Stimulated activated CD4-positive, alpha-beta T cell treated with anti-CD3 and anti-CD28 coated beads, Interleukin-12 subunit alpha, Interleukin-12 subunit beta, amount 100 ng/mL, for 24 hours (primary cell): ENCODE results near the gene SIX1.

Experiments used
- DNase-seq, 2 experiments: peaks; one replicate each; pipeline ENCODE4 v3.0.0-alpha.2; 2020; ENCODE audit warnings: low read depth in 2 of 2

SIX1 gene

DNA sequence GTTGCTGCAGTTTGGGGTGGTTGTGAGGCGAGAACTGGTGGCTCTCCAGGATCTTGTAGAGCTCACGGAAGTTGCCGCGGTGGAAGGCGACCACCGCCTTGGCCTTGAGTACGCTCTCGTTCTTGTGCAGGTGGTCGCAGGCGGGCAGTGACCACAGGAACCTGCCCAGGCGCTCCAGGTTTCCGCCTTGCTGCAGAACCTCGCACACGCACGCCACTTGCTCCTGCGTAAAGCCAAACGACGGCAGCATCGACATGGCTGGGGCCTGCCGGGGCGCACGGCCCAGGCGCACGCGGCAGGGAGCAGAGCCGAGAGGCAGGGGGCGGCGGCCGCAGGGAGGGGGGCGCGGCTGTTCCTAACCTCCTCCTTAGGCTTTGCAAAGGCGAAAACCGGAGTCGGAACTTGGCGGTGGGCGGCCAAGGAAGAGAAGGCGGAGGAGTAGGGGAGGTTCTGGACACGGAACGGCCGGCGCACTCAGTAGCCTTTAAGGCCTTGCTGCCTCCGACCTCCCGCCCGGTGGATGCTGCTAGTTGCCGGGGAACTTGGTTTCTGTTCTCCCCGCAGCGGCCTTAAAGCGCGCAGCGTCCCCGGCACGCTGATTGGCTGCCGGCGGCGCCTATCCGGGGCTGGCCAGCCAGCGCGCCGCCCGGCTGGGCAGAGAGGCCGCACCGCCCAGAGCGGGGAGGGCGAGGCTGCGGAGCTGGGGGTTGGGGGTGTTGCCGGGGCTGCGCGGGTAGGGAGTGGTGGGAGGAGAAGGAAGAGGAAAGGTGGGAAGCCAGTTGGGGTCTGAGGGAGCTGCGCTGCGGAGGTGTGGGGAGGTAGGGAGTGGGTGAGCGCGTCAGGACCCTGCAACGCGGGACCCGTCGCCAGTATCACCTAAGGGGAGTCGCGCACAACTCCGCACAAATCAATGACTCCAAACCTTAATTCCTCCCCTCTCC lies at the start of gene SIX1:
Gene SIX1 (minus strand): TSS at position 544 of the 941 bp plus-strand sequence. CDS start 288 bp downstream, at position 256.
- DNase-seq: no peak

DNA sequence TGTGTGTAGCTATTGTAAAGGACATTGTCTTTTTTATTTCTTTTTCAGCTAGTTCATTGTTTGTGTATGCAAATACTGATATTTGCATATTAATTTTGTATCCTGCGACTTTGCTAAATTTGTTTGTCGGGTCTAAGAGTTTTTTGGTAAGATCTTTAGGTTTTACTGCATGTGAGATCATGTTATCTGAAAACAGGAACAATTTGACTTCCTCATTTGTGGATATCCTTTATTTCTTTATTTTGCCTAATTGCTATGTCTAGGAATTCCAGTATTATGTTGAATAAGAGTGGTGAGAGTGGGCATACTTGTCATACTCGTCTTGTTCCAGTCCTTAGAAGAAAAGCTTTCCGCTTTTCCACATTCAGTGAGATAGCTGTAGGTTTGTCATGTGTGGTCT lies 46.0 kb upstream of the SIX1 start:
- no peak for DNase-seq

DNA sequence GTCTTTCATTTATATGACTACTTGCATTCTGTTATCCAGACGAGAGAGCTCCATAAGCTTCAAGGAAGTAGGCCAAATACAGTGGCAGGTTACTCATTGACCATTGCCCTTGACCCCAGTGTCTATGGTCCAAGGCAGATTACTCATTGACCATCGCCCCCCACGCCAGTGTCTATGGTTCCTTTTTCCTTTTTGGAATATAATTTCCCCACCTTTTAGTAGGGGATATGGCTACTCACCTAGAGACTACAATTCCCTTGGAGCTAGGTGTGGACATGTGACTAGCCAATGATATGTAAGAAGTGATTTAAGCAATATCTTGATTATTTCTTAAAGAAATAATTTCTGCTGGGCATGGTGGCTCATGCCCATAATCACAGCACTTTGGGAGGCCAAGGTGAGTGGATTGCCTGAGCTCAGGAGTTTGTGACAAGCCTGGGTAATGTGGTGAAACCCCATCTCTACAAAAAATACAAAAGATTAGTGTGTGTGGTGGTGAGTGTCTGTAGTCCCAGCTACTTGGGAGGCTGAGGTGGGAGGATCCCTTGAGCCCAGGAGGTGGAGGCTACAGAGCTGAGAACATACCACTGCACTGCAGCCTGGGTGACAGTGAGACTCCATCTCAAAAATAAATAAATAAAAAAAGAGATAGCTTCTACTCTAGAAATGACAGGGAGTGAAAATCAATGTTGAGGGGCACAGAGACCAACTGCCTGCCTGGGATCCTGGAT lies 42.3 kb upstream of the SIX1 start:
- DNase-seq: no peak

DNA sequence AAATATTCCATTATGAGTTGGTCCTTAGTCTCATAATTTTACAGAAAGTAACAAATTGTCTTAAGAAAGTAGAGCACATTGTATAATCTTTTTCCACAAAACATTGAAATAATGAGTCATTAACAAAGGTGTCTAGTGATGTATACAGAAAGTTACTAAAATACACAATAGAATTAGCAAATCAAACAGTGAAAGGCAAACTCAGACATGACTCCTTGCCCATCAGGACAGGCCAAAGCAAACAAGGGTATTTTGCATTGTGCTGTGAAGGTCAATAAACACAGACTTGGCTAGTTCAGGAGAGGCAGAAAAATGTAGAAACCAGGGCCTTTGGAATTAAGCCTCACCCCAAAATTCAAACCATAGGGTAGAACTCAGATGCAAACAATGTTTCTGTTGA lies 37.6 kb upstream of the SIX1 start:
- DNase-seq: no peak

DNA sequence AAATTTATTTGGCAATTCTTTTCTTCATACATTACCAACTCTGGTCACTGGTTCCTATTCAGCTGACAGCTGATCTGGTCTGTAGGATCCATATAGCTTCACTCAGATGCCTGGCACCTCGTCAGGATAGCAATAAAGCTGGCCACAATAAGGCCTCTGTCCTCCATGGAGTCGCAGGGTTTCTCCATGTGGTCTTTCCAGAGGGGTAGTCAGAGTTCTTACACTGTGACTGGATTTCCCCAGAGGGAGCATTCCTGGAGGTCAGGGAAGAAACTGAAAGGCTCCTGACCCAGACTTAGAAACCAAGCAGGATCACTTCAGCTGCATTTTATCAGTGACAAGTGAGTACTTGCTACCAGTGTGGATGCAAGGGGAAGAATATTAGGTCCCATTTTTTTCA lies 34.9 kb upstream of the SIX1 start:
- no peak for DNase-seq

DNA sequence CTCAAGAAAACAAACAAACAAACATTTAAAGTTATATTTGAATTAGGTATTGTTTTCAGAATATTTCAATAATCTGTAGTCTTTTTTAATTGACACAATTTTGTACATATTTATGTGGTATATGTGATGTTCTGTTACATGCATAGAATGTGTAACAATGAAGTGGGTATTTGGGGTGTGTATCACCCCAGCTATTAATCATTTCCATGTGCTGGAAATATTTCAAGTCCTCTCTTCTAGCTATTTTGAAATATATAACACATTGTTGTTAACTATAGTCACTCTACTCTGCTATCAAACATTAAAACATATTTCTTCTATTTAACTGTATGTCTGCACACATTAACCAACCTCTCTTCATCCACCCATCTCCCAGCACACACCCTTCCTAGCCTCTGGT lies 32.0 kb upstream of the SIX1 start:
- DNase-seq: no peak

DNA sequence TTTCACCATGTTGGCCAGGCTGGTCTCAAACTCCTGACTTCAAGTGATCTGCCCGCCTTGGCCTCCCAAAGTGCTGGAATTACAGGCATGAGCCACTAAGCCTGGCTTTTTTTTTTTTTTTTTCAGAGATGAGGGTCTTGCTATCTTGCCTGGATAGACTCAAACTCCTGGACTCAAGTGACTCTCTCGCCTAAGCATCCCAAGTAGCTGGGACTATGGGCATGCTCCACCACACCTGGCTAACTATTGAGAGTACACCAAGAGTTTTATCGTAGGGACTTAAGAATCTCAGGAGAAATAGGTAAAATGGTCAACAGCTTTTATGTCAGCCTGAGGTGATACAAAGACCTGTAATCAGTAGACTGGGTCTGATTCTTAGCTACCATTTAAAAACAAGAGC lies 31.2 kb upstream of the SIX1 start:
- DNase-seq: no peak

DNA sequence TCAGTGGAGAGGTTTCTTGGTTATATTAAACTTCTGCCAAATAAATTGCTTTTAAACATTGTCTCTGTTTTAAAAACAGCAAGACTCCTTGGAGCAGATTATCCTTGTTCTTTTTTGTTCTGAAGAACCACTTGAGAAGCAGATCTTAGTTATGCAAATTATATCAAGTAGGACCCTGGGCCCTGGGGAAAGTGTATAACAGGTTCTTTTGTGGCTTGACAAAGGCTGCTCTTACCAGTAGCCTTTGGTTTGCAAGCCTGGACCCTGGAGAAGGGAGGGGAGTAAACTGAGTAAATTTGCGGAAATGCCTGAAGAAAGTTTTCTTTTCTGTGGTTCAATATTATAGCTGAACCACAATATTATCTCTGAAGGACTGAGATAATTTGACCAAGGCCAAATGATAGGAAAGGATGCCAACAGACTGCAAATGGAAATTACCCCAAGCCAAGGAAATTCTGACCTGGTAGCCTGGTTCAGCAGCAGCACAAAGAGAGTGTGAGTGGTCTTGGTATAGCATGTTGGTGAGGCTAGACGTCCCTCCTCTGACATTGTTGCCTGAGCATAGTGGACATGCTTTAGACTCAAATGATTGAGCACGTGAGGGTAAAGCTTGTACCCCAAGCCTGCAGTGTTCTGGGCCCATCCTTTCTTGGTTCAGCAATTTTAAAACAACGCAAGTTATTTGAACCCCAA lies 30.4 kb upstream of the SIX1 start:
- DNase-seq: no peak

DNA sequence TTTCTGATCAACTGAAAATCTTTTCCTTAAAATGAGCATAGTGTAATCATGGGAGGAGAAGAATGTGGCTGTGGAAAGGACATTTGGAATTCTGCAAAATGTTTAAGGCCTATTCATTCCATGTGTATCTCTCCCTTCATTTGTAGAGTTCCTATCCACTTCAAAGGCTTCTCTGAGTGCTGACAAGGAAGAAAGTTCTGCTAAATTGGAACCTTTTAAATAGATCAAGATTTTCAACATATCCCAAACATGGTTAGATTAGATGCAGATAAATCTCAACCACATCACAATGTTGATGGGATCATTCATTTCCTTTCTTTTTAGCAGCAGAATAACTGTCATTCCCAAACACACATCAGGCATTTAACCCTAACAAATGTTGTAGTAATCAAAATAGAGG lies 28.4 kb upstream of the SIX1 start:
- DNase-seq: no peak

DNA sequence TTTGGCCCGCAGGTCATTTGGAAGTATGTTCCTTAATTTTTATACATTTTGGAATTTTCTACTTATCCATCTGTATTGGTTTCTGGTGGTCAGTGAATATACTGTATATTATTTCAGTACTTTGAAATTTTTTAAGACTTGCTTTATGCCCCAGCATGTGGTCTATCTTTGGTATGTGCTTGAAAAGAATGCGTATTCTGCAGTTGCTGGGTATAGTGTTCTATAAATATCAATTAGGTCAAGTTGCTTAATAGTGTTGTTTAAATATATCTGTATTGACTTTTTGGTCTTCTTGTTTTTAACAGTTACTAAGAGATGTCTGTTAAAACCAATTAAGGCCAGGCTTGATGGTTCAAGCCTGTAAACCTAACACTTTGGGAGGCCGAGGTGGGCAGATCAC lies 21.7 kb upstream of the SIX1 start:
- DNase-seq: no peak

DNA sequence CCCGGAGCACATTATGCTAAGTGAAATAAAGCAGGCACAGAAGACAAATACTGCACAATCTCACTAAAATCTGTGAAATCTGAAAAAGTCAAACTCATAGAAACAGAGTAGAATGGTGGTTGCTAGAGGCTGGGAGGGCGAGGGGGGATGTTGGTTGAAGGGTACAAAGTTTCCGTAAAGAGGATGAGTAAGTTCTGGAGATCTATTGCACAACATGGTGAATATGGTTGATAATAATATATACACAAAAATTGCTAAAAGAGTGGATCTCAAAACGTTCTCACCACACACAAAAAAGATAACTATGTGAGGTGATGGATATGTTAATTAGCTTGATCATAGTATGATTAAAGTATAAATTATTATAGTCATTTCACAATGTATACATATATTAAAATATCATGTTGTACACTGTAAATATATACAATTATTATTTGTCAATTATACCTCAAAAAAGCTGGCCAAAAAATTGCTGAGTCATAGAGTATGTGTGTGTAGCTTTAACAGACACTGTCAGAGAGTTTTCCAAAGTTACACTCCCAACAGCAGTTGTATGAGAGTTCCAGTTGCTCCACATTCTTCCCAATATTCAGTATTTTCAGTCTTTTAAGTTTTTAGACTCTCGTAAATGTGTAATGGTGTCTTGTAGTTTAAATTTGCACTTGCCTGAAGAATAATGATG lies 19.3 kb upstream of the SIX1 start:
- DNase-seq: no peak

DNA sequence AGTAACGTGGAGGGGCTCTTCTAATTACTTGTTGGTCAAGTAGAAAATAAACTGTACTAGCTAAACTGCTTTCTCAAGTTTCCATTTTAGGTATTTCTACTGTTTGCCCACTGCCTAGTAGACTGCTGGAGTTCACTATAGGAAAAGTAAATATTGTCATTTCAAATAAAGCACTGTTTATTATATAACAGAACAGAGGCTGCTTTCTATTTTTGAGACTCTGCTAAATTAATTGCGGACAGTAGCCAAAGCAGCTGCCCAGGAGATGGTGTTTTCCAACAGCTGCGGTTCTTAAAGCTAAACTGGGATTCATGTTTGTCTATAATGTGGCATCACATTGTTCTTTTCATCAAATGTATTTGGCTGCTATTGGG lies 15.9 kb upstream of the SIX1 start:
- DNase-seq: no peak

DNA sequence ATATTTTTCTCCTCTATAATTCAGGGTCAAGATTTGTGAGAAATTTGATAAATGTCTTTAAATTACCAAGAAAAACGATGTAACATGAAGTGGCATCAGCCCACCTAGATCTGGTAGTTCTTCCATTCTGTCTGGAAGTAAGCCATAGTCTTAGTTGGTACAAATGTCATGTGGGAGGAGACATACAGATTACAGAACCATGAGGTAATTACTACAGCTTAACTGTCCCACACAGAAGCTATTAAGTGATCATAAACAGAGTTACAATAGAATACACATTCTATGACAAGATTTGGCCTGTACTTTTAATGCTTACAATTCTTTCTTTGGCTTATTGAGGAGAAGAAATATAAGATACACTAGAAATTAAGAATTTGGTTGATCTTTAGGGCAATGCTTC lies 13.7 kb upstream of the SIX1 start:
- DNase-seq: no peak

DNA sequence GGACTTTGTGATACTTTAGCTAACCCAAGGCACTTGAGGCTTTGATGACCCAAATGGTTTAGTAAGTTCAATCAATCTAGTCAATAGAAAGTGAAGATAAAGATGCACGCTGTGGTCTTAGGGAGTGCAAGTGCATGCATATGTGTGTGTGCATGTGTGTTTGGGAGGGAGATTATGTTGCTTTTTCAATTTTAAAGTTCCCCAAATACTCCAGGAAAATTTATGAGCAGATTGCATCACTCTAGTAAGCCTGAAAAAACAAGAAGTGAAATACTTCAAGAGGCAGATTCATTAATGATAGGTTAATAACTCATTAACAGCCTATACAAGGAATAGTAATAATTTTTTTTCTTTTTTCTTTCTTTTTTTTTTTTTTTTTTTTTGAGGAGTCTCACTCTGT lies 12.4 kb upstream of the SIX1 start:
- no peak for DNase-seq

DNA sequence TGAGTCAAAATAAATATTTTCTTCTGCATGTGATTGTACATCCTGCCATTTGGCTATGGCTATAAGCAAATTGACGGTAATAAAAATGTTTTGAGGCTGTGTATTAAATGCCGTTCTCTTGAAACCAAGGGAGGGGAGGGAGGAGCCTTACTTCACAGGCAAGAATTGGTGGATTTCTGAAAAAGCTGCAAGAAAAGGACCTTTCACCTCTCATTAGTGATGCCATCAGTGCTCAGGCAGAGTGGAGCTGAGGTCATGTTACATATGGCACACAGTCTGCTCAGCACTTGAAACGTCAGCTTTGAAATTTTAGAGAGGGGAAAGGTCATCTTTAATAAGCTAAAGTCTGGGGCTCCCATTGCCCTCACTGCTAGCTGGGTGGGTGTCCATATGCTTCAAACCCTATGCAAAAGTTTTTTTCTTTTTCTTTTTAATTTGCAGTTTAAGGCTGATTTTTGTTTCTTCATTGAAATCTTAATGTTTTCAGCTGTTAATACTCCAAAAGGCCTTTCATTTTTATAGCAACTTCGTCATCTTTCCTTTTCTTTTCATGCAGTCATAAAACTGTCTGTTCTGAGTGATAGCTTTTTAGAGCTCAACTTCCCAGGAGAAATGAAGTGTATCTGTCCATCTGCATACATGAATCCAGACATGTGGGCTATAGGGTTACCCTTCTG lies 9.8 kb upstream of the SIX1 start:
- DNase-seq: no peak

DNA sequence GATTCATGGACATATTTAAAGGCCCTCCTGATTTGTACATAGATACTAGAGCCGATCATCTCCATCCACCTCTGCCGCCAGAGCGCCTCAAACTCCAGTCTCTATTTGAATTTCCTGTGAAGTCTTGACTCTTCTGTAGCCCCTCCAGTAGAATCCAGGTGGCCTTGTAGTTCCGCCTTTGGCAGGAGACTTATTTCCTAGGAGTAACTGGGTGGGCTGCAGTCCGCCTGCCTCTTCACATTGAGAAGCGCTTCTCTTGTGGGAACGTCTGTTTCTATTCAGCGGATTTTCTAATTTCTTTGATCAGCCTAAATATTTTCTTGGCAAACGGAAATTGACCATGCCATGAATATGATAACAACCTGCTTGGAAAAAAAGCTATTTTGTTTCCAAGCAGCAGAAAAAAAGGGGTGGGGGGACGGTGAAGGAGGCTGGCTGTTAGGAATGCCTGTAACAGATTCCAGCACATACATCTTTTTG lies 9.0 kb upstream of the SIX1 start:
- no peak for DNase-seq

DNA sequence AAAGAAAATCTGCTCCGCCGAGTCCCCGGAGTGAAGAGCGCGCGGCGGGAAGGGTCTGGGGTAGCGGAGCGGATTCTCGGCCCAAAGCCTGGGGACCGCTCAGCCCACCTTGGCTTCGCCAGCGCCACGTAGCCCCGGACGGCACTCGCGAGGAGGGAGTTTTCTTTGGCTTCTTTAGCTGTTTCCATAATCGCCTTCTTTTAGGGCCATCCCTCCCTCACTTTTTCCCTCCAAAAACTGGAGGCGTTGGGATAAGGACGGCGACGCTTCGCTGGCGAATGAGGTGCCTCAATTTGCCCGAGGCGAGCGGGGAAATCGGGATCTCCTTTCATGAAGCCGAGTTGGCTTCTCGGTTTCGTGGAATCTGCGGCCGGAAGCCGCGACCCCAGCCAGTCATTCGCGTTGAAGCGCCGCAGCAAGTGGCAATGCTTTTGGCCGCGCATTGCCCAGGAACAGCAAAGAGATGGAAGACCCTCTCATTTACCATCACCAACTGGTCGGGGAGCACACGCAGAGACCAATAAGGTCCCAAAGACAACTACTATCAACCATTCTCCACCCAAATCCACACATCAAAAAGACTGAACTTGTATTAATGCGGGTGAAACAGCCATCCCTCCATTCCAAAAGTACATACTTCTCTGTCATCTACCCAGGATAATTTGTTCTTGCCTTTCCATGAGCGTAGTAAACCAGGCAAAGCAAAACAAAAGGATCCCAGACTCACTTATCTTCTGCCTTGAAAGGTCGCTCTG lies 8.4 kb upstream of the SIX1 start:
- no peak for DNase-seq

DNA sequence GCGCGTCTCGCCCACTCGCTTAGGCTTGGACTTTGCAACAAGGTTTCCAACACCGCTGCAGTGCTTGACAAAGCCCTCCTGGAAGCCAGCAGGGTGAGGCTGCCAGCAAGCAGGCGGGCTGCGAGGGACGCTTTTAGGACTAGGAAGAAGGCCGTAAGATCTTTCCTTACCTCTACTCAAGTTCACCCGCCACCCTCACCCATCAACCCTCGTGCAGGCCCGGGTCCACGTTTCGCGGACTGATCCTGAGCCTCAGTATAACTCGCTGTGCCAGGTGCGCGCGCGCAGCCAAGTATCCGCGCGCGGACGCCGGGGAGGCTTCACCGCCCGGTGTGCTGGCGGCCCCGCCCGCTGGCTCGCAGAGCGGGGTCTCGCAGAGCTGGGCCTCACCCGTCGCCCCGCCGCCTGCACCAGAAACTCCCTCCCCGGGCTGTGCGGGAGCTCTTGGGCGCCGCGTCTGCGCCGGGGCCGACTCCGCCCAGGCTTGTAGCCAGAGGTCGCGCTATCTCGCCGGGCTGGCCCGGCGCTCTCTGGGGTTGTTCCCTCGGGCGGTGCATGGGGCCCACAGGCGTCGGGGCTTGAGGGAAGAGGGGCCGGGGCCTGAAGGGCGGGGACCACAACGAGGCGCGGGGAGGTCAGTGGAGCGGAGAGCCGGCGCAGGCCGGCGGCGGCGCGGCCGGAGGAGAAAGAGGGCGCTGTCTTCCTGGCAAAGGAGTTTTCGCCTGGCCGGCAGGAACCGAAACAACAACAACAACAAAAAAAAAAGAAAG lies 7.6 kb upstream of the SIX1 start:
- DNase-seq: no peak

DNA sequence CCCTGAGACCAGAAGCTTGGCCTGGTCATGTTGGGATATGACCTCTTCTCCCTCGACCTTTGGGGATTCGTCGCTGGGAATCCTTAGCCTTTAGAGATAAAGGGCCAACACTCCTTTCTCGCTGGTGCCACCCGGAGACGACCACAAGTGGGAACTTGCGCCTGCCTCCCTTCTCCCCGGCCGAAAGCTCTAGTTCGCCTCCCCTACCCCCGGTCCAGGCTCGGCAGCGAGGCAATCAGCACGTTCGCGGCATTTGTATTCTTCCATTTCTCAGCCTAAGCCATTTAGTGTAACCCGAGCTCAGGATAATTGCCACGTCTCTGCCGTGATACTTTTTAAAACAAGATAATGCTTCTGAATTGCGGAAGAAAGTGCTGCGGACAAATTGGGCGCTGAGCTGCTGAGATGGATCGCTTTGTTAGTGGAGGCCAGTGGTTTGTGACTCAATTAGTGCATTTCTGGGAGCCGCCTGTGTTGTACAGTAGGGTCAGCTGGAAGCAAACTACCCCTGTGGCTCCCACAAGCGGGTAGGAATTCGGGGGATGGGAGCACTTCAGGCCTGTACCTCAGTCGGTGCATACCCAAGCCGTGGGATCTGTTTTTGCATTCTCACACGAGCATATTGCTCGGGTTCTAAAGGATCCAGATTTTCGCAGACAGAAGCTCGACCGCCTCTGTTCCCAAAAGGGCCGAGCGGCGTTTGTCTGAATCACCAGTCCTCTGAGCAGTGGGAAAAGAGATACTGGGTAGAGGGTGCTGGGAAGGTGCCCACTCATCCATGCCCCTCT lies 6.8 kb upstream of the SIX1 start:
- DNase-seq: no peak
